Measurements from ENCODE around the gene RETREG3.

The RETREG3 gene

DNA sequence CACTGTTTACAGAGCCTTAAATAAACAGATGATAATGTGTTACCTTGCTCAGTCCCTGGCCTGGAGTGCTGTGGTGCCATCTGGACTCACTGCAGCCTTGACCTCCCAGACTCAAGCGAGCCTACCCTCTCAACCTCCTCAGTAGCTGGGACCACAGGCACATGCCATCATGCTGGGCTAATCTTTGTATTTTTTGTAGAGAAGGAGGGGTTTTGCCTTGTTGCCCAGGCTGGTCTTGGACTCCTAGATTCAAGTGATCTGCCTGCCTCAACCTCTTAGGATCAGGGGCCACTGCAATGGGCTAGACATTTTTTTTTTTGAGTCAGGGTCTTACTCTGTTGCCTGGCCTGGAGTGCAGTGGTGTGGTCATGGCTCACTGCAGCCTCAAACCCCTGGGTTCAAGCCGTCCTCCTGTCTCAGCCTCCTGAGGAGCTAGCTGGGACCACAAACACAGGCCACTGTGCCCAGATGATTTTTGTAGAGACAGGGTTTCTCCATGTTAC lies 78.2 kb downstream of the RETREG3 start:
- no peak for DNase-seq
